ENCODE data around the gene ANKFY1. TPM values are rescaled to one million over a fixed set of nuclear protein-coding genes. Genes with fewer than 3 reads are reported as not detected.

ANKFY1 gene
- total RNA-seq, 1 experiment from 2014 or later = 63.2 TPM

DNA sequence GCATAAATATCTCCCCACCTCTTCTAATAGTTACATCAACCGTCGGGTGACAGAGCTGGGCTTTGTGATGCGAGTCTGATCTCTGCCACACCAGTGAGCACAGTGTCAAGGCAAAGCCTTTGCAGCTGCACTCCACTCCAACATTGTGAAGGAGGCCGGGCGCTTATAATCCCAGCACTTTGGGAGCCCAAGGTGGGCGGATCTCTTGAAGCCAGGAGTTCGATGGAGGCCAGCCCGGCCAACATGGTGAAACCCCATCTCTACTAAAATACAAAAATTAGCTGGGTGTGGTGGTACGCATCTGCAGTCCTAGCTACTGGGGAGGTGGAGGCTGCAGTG, 101.8 kb downstream of the ANKFY1 start:
- POLR2A ChIA-PET (ENCODE audit: low non-redundant PET) = no interaction called here
- Histone ChIP-seq H3K9me3 (ENCODE audit: low read depth, low read length, poor library complexity, severe bottlenecking) (no peaks in the 10 kb centered on the region), H3K27ac (ENCODE audit: low read depth, low read length, poor library complexity, severe bottlenecking) (no peak overlapping the region), H3K27me3 (replicated peaks; ENCODE audit: insufficient read depth, low read depth, low read length, poor library complexity) (no peaks in the 10 kb centered on the region), H3K4me1 (ENCODE audit: insufficient read depth, low read length, poor library complexity, severe bottlenecking) (no peaks in the 10 kb centered on the region), H3K36me3 (ENCODE audit: insufficient read depth, low read length, poor library complexity, severe bottlenecking) (peaks cover 7% of the 10 kb centered on the region), H3K4me3 (ENCODE audit: low read depth, low read length, poor library complexity, severe bottlenecking) (no peak overlapping the region)
- intact Hi-C loops (cut with micrococcal nuclease; ENCODE audit: unreplicated experiment) = no loop called here
- no peak for TF ChIP-seq EZH2 (IDR thresholded peaks at IDR 0.05; ENCODE audit: borderline replicate concordance, low read depth, low read length, poor library complexity, severe bottlenecking)
- TF ChIP-seq CTCF (conservative IDR thresholded peaks at IDR 0.05; ENCODE audit: low read depth, low read length) = no peak
- CTCF ChIA-PET = no interaction called here
- BruUV-seq (replicated peaks) = no TSS peak
- no peak for DNase-seq (ENCODE audit: low spot score)

- Histone ChIP-seq H3K27me3 (replicated peaks; ENCODE audit: insufficient read depth, low read depth, low read length, poor library complexity) (no peaks in the 10 kb centered on the region), H3K4me3 (ENCODE audit: low read depth, low read length, poor library complexity, severe bottlenecking) (no peak overlapping the region), H3K27ac (ENCODE audit: low read depth, low read length, poor library complexity, severe bottlenecking) (no peak overlapping the region), H3K9me3 (ENCODE audit: low read depth, low read length, poor library complexity, severe bottlenecking) (no peaks in the 10 kb centered on the region), H3K36me3 (ENCODE audit: insufficient read depth, low read length, poor library complexity, severe bottlenecking) (peaks cover 2% of the 10 kb centered on the region), H3K4me1 (ENCODE audit: insufficient read depth, low read length, poor library complexity, severe bottlenecking) (no peaks in the 10 kb centered on the region)
- intact Hi-C loops (cut with micrococcal nuclease; ENCODE audit: unreplicated experiment) = no loop called here
- BruUV-seq (replicated peaks) = no TSS peak
- no peak for DNase-seq (ENCODE audit: low spot score)
- CTCF ChIA-PET = no interaction called here
- POLR2A ChIA-PET (ENCODE audit: low non-redundant PET) = no interaction called here
- TF ChIP-seq EZH2 (IDR thresholded peaks at IDR 0.05; ENCODE audit: borderline replicate concordance, low read depth, low read length, poor library complexity, severe bottlenecking) = no peak
- TF ChIP-seq CTCF (conservative IDR thresholded peaks at IDR 0.05; ENCODE audit: low read depth, low read length) = no peak
These were observed 102.4 kb downstream of the ANKFY1 start for GRCh38 chr17:4161192-4161966.

DNA sequence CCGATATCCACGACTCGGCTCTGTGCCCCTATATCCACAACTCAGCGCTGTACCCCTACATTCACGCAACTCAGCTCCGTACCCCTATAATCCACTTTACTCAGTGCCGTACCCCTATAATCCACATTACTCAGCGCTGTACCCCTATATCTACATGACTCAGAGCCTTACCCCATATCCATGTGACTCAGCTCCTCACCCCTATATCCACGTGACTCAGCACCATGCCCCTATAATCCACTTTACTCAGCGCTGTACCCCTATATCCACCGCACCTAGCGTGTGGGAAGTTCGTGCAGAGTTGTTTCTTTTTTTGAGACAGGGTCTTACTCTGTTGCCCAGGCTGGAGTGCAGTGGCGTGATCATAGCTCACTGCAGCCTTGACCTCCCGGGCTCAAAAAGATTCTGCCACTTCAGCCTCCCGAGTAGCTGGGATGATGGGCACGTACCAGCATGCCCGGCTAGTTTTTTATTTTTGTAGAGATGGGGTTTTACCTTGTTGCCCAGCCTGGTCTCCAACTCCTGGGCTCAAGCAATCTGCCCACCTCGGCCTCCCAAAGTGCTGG, 103.4 kb downstream of the ANKFY1 start:
- intact Hi-C loops (cut with micrococcal nuclease; ENCODE audit: unreplicated experiment) = no loop called here
- Histone ChIP-seq H3K27me3 (replicated peaks; ENCODE audit: insufficient read depth, low read depth, low read length, poor library complexity) (no peaks in the 10 kb centered on the region), H3K27ac (ENCODE audit: low read depth, low read length, poor library complexity, severe bottlenecking) (no peak overlapping the region), H3K36me3 (ENCODE audit: insufficient read depth, low read length, poor library complexity, severe bottlenecking) (no peaks in the 10 kb centered on the region), H3K9me3 (ENCODE audit: low read depth, low read length, poor library complexity, severe bottlenecking) (no peaks in the 10 kb centered on the region), H3K4me3 (ENCODE audit: low read depth, low read length, poor library complexity, severe bottlenecking) (no peak overlapping the region), H3K4me1 (ENCODE audit: insufficient read depth, low read length, poor library complexity, severe bottlenecking) (no peaks in the 10 kb centered on the region)
- ChIA-PET CTCF (no interaction called here), POLR2A (ENCODE audit: low non-redundant PET) (no interaction called here)
- TF ChIP-seq CTCF (conservative IDR thresholded peaks at IDR 0.05; ENCODE audit: low read depth, low read length) (no peak), EZH2 (IDR thresholded peaks at IDR 0.05; ENCODE audit: borderline replicate concordance, low read depth, low read length, poor library complexity, severe bottlenecking) (no peak)
- no TSS peak for BruUV-seq (replicated peaks)
- DNase-seq (ENCODE audit: low spot score) = no peak

All from A673 (cell line).